B cell (primary cell): ENCODE measurements around the gene RCN1. TPM values are rescaled to one million over a fixed set of nuclear protein-coding genes. Genes with fewer than 3 reads are reported as not detected.

Source experiments
- ATAC-seq: fragments of 200-7000 bp; cut with Tn5 transposase; one replicate; pipeline ENCODE4 v1.10.0; 2021; ENCODE audit warnings: low read depth, mild to moderate bottlenecking, moderate number of reproducible peaks, moderate library complexity
- CTCF ChIA-PET: fragments of 350-600 bp; sonication (Branson Sonifier 250); formaldehyde crosslinking; loops from one replicate; lab custom pipeline; 2021; ENCODE audit warnings: antibody characterized with exemption, inconsistent platforms; lab: Charles Lee
- POLR2A ChIA-PET: fragments of 350-600 bp; sonication (Branson Sonifier 250); formaldehyde crosslinking; loops from one replicate; lab custom pipeline; 2021; ENCODE audit warnings: antibody characterized with exemption; lab: Charles Lee
- DNase-seq: peaks from one replicate; pipeline ENCODE4 v3.0.0; 2013
- H2AFZ ChIP-seq: 2 replicates; pipeline ENCODE4 v1.6.1; 2012; ENCODE audit warnings: mild to moderate bottlenecking, low read depth, low read length; ENCODE audit not compliant: insufficient read depth, poor library complexity, severe bottlenecking
- H3K27ac ChIP-seq, 2 donors: 1 replicate in 1 of 2; 2 replicates in 1 of 2; pipeline ENCODE4 v1.5.1; 2012 to 2013; ENCODE audit warnings: low read length in 2 of 2, mild to moderate bottlenecking in 2 of 2, moderate library complexity in 1 of 2
- H3K27me3 ChIP-seq, 4 experiments: fragments of 200-600 bp in 1 of 4; sonication (generic) in 1 of 4; replicated peaks in 1 of 4; 1 replicate in 2 of 4; 2 replicates in 2 of 4; pipeline versions ENCODE4 v1.6.1 to v1.7.0; 2013 to 2016; ENCODE audit warnings: low read length in 3 of 4, mild to moderate bottlenecking in 2 of 4, mixed read lengths in 1 of 4, moderate library complexity in 1 of 4; ENCODE audit not compliant: insufficient read depth in 4 of 4, control insufficient read depth in 3 of 4; ENCODE audit errors: control extremely low read depth in 1 of 4
- H3K36me3 ChIP-seq, 2 experiments: replicated peaks in 1 of 2; 1 replicate in 1 of 2; 2 replicates in 1 of 2; pipeline versions ENCODE4 v1.6.1 to v1.7.1; 2013; ENCODE audit warnings: low read length in 1 of 2; ENCODE audit not compliant: insufficient read depth in 2 of 2, control insufficient read depth in 1 of 2; ENCODE audit errors: control extremely low read depth in 1 of 2, extremely low read depth in 1 of 2
- H3K4me1 ChIP-seq, 2 donors: fragments of 200-600 bp in 1 of 2; sonication (generic) in 1 of 2; 1 replicate in 1 of 2; 2 replicates in 1 of 2; pipeline versions ENCODE4 v1.5.1 to v1.6.1; 2013 to 2017; ENCODE audit warnings: low read length in 2 of 2; ENCODE audit not compliant: control insufficient read depth in 2 of 2, insufficient read depth in 2 of 2
- H3K4me2 ChIP-seq: replicated peaks from 2 replicates; pipeline ENCODE3; 2012; ENCODE audit warnings: mild to moderate bottlenecking, low read depth, low read length; ENCODE audit not compliant: poor library complexity, severe bottlenecking
- H3K4me3 ChIP-seq, 5 experiments: fragments of 200-600 bp in 1 of 5; sonication (generic) in 1 of 5; 1 replicate in 3 of 5; 2 replicates in 2 of 5; pipeline versions ENCODE4 v1.5.1 to v1.7.0; 2011 to 2016; ENCODE audit warnings: low read length in 4 of 5, mild to moderate bottlenecking in 4 of 5, low read depth in 2 of 5, control low read depth in 1 of 5, moderate library complexity in 1 of 5; ENCODE audit not compliant: insufficient read depth in 1 of 5; ENCODE audit errors: control extremely low read depth in 1 of 5, extremely low read depth in 1 of 5
- H3K79me2 ChIP-seq: fragments of 200-600 bp; sonication (generic); one replicate; pipeline ENCODE4 v1.6.0; 2016; ENCODE audit warnings: low read length; ENCODE audit not compliant: control insufficient read depth, insufficient read depth
- H3K9ac ChIP-seq: fragments of 200-600 bp; sonication (generic); 2 replicates; pipeline ENCODE4 v1.6.1; 2017; ENCODE audit warnings: mild to moderate bottlenecking, low read length, moderate library complexity
- H3K9me3 ChIP-seq, 3 donors: one replicate each; pipeline versions ENCODE4 v1.6.1 to v1.7.1; 2013; ENCODE audit warnings: low read length in 2 of 3; ENCODE audit not compliant: control insufficient read depth in 2 of 3, insufficient read depth in 1 of 3; ENCODE audit errors: control extremely low read depth in 1 of 3
- H4K20me1 ChIP-seq: 2 replicates; pipeline ENCODE4 v1.6.0; 2012; ENCODE audit warnings: mild to moderate bottlenecking, low read length; ENCODE audit not compliant: insufficient read depth, control insufficient read depth, poor library complexity, severe bottlenecking
- H3K27ac Mint-ChIP-seq: one replicate; pipeline ENCODE4 v1.8.0; 2021; ENCODE audit warnings: mixed read lengths
- H3K27me3 Mint-ChIP-seq: one replicate; pipeline ENCODE4 v1.8.0; 2021; ENCODE audit warnings: mixed read lengths
- H3K4me1 Mint-ChIP-seq: one replicate; pipeline ENCODE4 v1.8.0; 2021; ENCODE audit warnings: mixed read lengths
- H3K4me3 Mint-ChIP-seq: one replicate; pipeline ENCODE4 v1.8.0; 2021; ENCODE audit warnings: mixed read lengths
- H3K9me3 Mint-ChIP-seq: one replicate; pipeline ENCODE4 v1.8.0; 2022; ENCODE audit warnings: mixed read lengths; ENCODE audit not compliant: insufficient read depth
- EZH2 ChIP-seq: IDR thresholded peaks from 2 replicates; pipeline ENCODE4 v1.6.1; 2012; ENCODE audit warnings: borderline replicate concordance, low read depth, mild to moderate bottlenecking, moderate library complexity, low read length; ENCODE audit not compliant: insufficient read depth, poor library complexity, severe bottlenecking
- WGBS: methylation state at CpG from one replicate; pipeline ENCODE4 v1.1.5; 2013; ENCODE audit warnings: missing lambda C conversion rate; ENCODE audit not compliant: insufficient coverage; 5-methylcytosine and 5-hydroxymethylcytosine counted together
- intact Hi-C: fragments of 100-400 bp; cut with micrococcal nuclease; formaldehyde crosslinking; loops from one replicate; pipeline ENCODE4 v1.10.0; 2022
- polyA plus RNA-seq: library from polyadenylated mRNA; depleted of rRNA; stranded (reverse); fragments of >200 nt; gene quantifications from 2 replicates; pipeline ENCODE4 v1.2.3, GENCODE V29; 2012
- total RNA-seq, 2 donors: library from RNA; stranded (reverse); fragments of 120-200 nt in 1 of 2; gene quantifications; 1 replicate in 1 of 2; 2 replicates in 1 of 2; pipeline versions ENCODE4 v1.2.3 to v1.2.4, GENCODE V29; 2013 to 2022
- TF ChIP-seq, protein P1 (sequence below): fragments of 200-600 bp; IDR thresholded peaks from one replicate; pipeline ENCODE4 v1.8.0; 2022; ENCODE audit warnings: antibody characterized with exemption, mild to moderate bottlenecking

The RCN1 gene
- total and polyA plus RNA-seq, 2 donors (not counting 1 experiment from before 2014, with no cell fraction given): 2.6 to 3.8 TPM

DNA sequence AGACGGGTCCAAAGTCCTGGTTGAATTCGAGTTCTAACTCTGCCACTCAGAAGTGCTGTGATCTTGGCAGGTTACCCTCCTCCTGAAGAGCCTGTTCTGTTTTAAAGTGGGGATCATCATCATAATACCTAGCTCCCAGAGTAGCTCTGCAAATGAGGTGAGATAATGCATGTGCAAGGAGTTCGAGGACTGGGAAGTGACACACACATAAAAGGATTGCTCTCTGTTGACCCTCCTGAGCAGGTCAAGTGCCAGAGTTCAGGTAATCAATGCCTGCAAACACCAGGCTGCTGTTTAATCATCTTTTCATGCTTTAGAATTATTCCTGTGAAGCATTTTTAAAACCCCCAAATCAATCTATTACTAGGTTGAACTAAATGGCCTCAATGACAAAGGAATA lies 19.9 kb downstream of the RCN1 start:
- Histone ChIP-seq H3K9me3 (no peaks in the 10 kb centered on the region), H3K79me2 (no peaks in the 10 kb centered on the region), H3K9ac (no peak overlapping the region), H3K27ac (no peak overlapping the region), H3K4me2 (no peak overlapping the region), H4K20me1 (no peaks in the 10 kb centered on the region), H2AFZ (no peak overlapping the region), H3K4me3 (no peak overlapping the region), H3K4me1 (peaks cover 3 to 4% of the 10 kb centered on the region in 2 donors), H3K27me3 (no peaks in the 10 kb centered on the region), H3K36me3 (no peaks in the 10 kb centered on the region)
- ChIA-PET CTCF (no interaction called here), POLR2A (no interaction called here)
- Mint-ChIP-seq H3K27ac (no peak overlapping the region), H3K27me3 (peaks cover 6% of the 10 kb centered on the region), H3K9me3 (no peaks in the 10 kb centered on the region), H3K4me3 (no peak overlapping the region), H3K4me1 (peaks cover 6% of the 10 kb centered on the region)
- 82% methylated on average over 2 of the region's 3 CpGs for WGBS
- TF ChIP-seq, protein P1, sequence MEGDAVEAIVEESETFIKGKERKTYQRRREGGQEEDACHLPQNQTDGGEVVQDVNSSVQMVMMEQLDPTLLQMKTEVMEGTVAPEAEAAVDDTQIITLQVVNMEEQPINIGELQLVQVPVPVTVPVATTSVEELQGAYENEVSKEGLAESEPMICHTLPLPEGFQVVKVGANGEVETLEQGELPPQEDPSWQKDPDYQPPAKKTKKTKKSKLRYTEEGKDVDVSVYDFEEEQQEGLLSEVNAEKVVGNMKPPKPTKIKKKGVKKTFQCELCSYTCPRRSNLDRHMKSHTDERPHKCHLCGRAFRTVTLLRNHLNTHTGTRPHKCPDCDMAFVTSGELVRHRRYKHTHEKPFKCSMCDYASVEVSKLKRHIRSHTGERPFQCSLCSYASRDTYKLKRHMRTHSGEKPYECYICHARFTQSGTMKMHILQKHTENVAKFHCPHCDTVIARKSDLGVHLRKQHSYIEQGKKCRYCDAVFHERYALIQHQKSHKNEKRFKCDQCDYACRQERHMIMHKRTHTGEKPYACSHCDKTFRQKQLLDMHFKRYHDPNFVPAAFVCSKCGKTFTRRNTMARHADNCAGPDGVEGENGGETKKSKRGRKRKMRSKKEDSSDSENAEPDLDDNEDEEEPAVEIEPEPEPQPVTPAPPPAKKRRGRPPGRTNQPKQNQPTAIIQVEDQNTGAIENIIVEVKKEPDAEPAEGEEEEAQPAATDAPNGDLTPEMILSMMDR: no peak
- TF ChIP-seq EZH2: no peak
- DNase-seq: no peak
- intact Hi-C loops: no loop called here
- ATAC-seq: no peak

DNA sequence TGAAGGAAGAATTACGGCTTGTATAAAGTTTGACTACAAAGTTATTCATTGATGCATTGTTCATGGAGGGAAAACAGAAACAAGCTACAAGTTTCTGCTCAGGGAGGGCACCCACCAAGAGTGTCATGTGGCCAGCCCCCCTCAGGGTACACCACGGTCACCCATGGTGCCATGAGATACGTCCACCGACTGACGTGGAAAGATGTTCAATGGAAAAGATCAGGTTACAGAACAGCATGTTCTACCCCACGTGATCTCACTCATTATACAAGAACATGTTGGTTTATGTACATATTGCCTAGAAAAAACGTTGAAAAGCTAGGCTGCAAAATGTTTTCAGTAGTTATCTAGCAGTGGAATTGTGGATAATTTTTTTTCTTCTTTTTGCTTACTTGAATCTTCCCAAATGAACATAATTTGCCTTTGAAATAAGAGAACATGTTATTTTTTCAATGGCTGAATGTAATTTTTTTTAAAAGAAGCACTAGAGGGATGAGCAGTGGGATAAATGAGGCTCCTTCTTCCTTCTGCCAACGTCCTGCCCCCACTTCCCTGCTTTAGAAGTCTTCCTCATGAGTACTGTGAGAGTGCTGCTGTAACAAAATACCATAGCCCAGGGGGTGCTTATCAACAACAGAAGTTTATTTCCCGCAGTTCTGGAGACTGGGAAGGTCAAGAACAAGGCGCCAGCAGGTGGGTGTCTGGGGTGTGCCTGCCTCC lies 22.5 kb downstream of the RCN1 start:
- POLR2A ChIA-PET: no interaction called here

More for the DNA sequence above, 22.5 kb downstream of the RCN1 start:
- TF ChIP-seq, protein P1: no peak
- no peak for TF ChIP-seq EZH2
- Histone ChIP-seq H2AFZ (no peak overlapping the region), H4K20me1 (no peaks in the 10 kb centered on the region), H3K9me3 (no peaks in the 10 kb centered on the region), H3K4me3 (no peak overlapping the region), H3K4me2 (no peak overlapping the region), H3K4me1 (no peaks in the 10 kb centered on the region), H3K27ac (no peak overlapping the region), H3K9ac (no peak overlapping the region), H3K27me3 (no peaks in the 10 kb centered on the region), H3K36me3 (no peaks in the 10 kb centered on the region), H3K79me2 (no peaks in the 10 kb centered on the region)
- no peaks in the 10 kb centered on the region for H3K4me1 Mint-ChIP-seq
- CTCF ChIA-PET: no interaction called here
- no peak overlapping the region for H3K27ac Mint-ChIP-seq
- ATAC-seq (no peak), DNase-seq (no peak)
- H3K9me3 Mint-ChIP-seq: no peaks in the 10 kb centered on the region
- intact Hi-C loops: no loop called here
- WGBS: 100% methylated on average over 2 of the region's 10 CpGs
- peaks cover 6% of the 10 kb centered on the region for H3K27me3 Mint-ChIP-seq
- no peak overlapping the region for H3K4me3 Mint-ChIP-seq
